Karpas-422 (cell line): ENCODE data around the gene LAMB1. TPM values are rescaled to one million over a fixed set of nuclear protein-coding genes. Genes with fewer than 3 reads are reported as not detected.
A peak's percentile ranks its signal among the peaks of the same experiment; 100 is the strongest.
"Not testable (repeated sequence)": the region's sequence is repeated elsewhere in the genome, so short reads cannot be mapped to it uniquely, and the experiment has no call there.

Experiments used
- DNase-seq: peaks from one replicate; pipeline ENCODE4 v3.0.0-alpha.2; 2015
- H2AFZ ChIP-seq: fragments of 200-600 bp; sonication (generic); 2 replicates; pipeline ENCODE4 v1.6.1; 2014; ENCODE audit warnings: antibody characterized with exemption, low read length, mixed read lengths
- H3K27ac ChIP-seq: fragments of 200-600 bp; sonication (generic); 2 replicates; pipeline ENCODE4 v1.5.1; 2014; ENCODE audit warnings: mild to moderate bottlenecking, low read length, moderate library complexity
- H3K27me3 ChIP-seq: fragments of 200-600 bp; sonication (generic); 2 replicates; pipeline ENCODE4 v1.6.1; 2014; ENCODE audit warnings: low read length, mixed read lengths
- H3K36me3 ChIP-seq: fragments of 200-600 bp; sonication (generic); 2 replicates; pipeline ENCODE4 v1.6.1; 2014; ENCODE audit warnings: low read length, mixed read lengths; ENCODE audit not compliant: insufficient read depth
- H3K4me1 ChIP-seq: fragments of 200-600 bp; sonication (generic); 2 replicates; pipeline ENCODE4 v1.6.1; 2014; ENCODE audit warnings: mild to moderate bottlenecking, low read length, mixed read lengths
- H3K4me2 ChIP-seq: fragments of 200-600 bp; sonication (generic); 2 replicates; pipeline ENCODE4 v1.6.1; 2014; ENCODE audit warnings: low read length, low read depth, mild to moderate bottlenecking; ENCODE audit not compliant: poor library complexity, severe bottlenecking
- H3K4me3 ChIP-seq: fragments of 200-600 bp; sonication (generic); 2 replicates; pipeline ENCODE4 v1.5.1; 2014; ENCODE audit warnings: mild to moderate bottlenecking, antibody characterized with exemption, low read length, mixed read lengths
- H3K79me2 ChIP-seq: fragments of 200-600 bp; sonication (generic); 2 replicates; pipeline ENCODE4 v1.6.1; 2014; ENCODE audit warnings: mild to moderate bottlenecking, low read length, mixed read lengths
- H3K9ac ChIP-seq: fragments of 200-600 bp; sonication (generic); 2 replicates; pipeline ENCODE4 v1.6.0; 2014; ENCODE audit warnings: low read length
- H3K9me2 ChIP-seq: fragments of 200-600 bp; sonication (generic), shearing (Covaris generic); replicated peaks from 2 replicates; pipeline ENCODE4 v1.6.0; 2014; ENCODE audit warnings: mild to moderate bottlenecking, low read length, moderate library complexity; ENCODE audit not compliant: insufficient read depth
- H3K9me3 ChIP-seq: fragments of 300-700, 200-600 bp; sonication (generic); 2 replicates; pipeline ENCODE4 v1.6.1; 2014; ENCODE audit warnings: low read length, mixed read lengths
- H4K20me1 ChIP-seq: fragments of 200-600 bp; sonication (generic); 2 replicates; pipeline ENCODE4 v1.6.1; 2014; ENCODE audit warnings: mild to moderate bottlenecking, antibody characterized with exemption, low read length, low read depth; ENCODE audit not compliant: insufficient read depth
- total RNA-seq: library from RNA; depleted of rRNA; stranded (reverse); fragments of >200 nt; shearing (Covaris generic); gene quantifications from 2 replicates; pipeline ENCODE4 v1.2.3, GENCODE V29; 2014; ENCODE audit warnings: low replicate concordance

LAMB1 gene
- total RNA-seq, 1 experiment from 2014 or later = not detected

- H3K4me1 ChIP-seq = no peaks in the 10 kb centered on the region
- no peaks in the 10 kb centered on the region for H3K27me3 ChIP-seq
- H3K9ac ChIP-seq = no peak overlapping the region
- H3K9me3 ChIP-seq = no peaks in the 10 kb centered on the region
- H2AFZ ChIP-seq = no peak overlapping the region
- H3K36me3 ChIP-seq = no peaks in the 10 kb centered on the region
- no peak overlapping the region for H3K4me3 ChIP-seq
- no peak overlapping the region for H3K4me2 ChIP-seq
- peak; percentile 23 for DNase-seq
- no peak overlapping the region for H3K27ac ChIP-seq
- H4K20me1 ChIP-seq = no peaks in the 10 kb centered on the region
- no peaks in the 10 kb centered on the region for H3K79me2 ChIP-seq
- no peaks in the 10 kb centered on the region for H3K9me2 ChIP-seq
Measured at GRCh38 chr7:107958764-107959526, 44.0 kb downstream of the LAMB1 start.

- no peak for DNase-seq
- Histone ChIP-seq H3K36me3 (no peaks in the 10 kb centered on the region), H3K79me2 (no peaks in the 10 kb centered on the region), H3K4me1 (no peaks in the 10 kb centered on the region), H2AFZ (no peak overlapping the region), H3K9ac (no peak overlapping the region), H3K27ac (no peak overlapping the region), H4K20me1 (no peaks in the 10 kb centered on the region), H3K4me3 (no peak overlapping the region), H3K9me2 (no peaks in the 10 kb centered on the region), H3K9me3 (no peaks in the 10 kb centered on the region), H3K4me2 (no peak overlapping the region), H3K27me3 (no peaks in the 10 kb centered on the region)
Measured at GRCh38 chr7:107957436-107957835, 45.5 kb downstream of the LAMB1 start.

- not testable (repeated sequence) for H3K36me3 ChIP-seq, H2AFZ ChIP-seq, H3K27ac ChIP-seq, H3K9ac ChIP-seq, H3K79me2 ChIP-seq, H4K20me1 ChIP-seq, H3K9me2 ChIP-seq, H3K4me1 ChIP-seq, H3K4me2 ChIP-seq, DNase-seq, H3K4me3 ChIP-seq, H3K9me3 ChIP-seq, H3K27me3 ChIP-seq
Measured at GRCh38 chr7:107956950-107957349, 46.0 kb downstream of the LAMB1 start.

- no peaks in the 10 kb centered on the region for H3K9me3 ChIP-seq
- H3K9me2 ChIP-seq = no peaks in the 10 kb centered on the region
- no peaks in the 10 kb centered on the region for H3K79me2 ChIP-seq
- H3K9ac ChIP-seq = no peak overlapping the region
- H4K20me1 ChIP-seq = no peaks in the 10 kb centered on the region
- no peak overlapping the region for H3K4me2 ChIP-seq
- no peaks in the 10 kb centered on the region for H3K36me3 ChIP-seq
- no peaks in the 10 kb centered on the region for H3K27me3 ChIP-seq
- H2AFZ ChIP-seq = no peak overlapping the region
- H3K4me1 ChIP-seq = no peaks in the 10 kb centered on the region
- no peak for DNase-seq
- H3K4me3 ChIP-seq = no peak overlapping the region
- no peak overlapping the region for H3K27ac ChIP-seq
Measured at GRCh38 chr7:107955394-107955793, 47.6 kb downstream of the LAMB1 start.

- no peaks in the 10 kb centered on the region for H3K36me3 ChIP-seq
- no peaks in the 10 kb centered on the region for H3K9me3 ChIP-seq
- H3K79me2 ChIP-seq = no peaks in the 10 kb centered on the region
- H3K4me1 ChIP-seq = no peaks in the 10 kb centered on the region
- H3K27me3 ChIP-seq = no peaks in the 10 kb centered on the region
- H3K4me3 ChIP-seq = no peak overlapping the region
- no peaks in the 10 kb centered on the region for H3K9me2 ChIP-seq
- no peak overlapping the region for H3K27ac ChIP-seq
- no peak for DNase-seq
- H2AFZ ChIP-seq = no peak overlapping the region
- H3K4me2 ChIP-seq = no peak overlapping the region
- no peaks in the 10 kb centered on the region for H4K20me1 ChIP-seq
- no peak overlapping the region for H3K9ac ChIP-seq
Measured at GRCh38 chr7:107953924-107954303, 49.0 kb downstream of the LAMB1 start.

- Histone ChIP-seq H3K27me3 (no peaks in the 10 kb centered on the region), H3K4me1 (no peaks in the 10 kb centered on the region), H2AFZ (no peak overlapping the region)
Measured at GRCh38 chr7:107953265-107953923, 49.6 kb downstream of the LAMB1 start.

DNA sequence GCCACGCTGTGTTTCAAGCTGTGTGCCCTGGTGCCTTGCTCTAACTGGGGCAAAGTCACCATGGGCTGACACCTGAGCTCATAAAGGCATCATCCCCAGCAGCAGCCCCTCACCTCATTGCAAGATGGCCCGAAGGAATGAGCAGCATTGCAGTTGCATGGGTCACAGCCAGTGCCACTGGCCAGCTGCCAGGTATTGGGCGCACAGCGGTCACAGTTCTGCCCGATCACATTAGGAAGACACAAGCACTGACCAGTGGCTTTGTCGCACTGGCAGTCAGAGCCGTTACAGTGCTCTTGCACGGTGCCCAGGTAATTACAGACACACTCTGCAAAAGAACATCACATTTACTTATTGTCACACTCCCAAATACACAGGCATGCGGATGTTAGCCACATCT, 51.1 kb downstream of the LAMB1 start:
- H3K4me1 ChIP-seq = no peaks in the 10 kb centered on the region
- no peak overlapping the region for H3K4me3 ChIP-seq
- DNase-seq = no peak
- no peak overlapping the region for H3K27ac ChIP-seq
- H3K9me2 ChIP-seq = no peaks in the 10 kb centered on the region
- H3K4me2 ChIP-seq = no peak overlapping the region
- H3K36me3 ChIP-seq = no peaks in the 10 kb centered on the region
- H3K27me3 ChIP-seq = no peaks in the 10 kb centered on the region
- H4K20me1 ChIP-seq = no peaks in the 10 kb centered on the region
- no peaks in the 10 kb centered on the region for H3K79me2 ChIP-seq
- no peak overlapping the region for H3K9ac ChIP-seq
- no peaks in the 10 kb centered on the region for H3K9me3 ChIP-seq
- no peak overlapping the region for H2AFZ ChIP-seq

More at GRCh38 chr7:107953265-107953923, 49.6 kb downstream of the LAMB1 start:
- Histone ChIP-seq H4K20me1 (no peaks in the 10 kb centered on the region), H3K4me3 (no peak overlapping the region), H3K9me2 (no peaks in the 10 kb centered on the region), H3K9me3 (no peaks in the 10 kb centered on the region), H3K27ac (no peak overlapping the region), H3K79me2 (no peaks in the 10 kb centered on the region), H3K9ac (no peak overlapping the region), H3K36me3 (no peaks in the 10 kb centered on the region), H3K4me2 (no peak overlapping the region)
- no peak for DNase-seq

- Histone ChIP-seq H3K9me3 (no peaks in the 10 kb centered on the region), H3K27ac (no peak overlapping the region), H2AFZ (no peak overlapping the region), H3K36me3 (no peaks in the 10 kb centered on the region), H3K4me1 (no peaks in the 10 kb centered on the region), H3K9ac (no peak overlapping the region), H3K4me2 (no peak overlapping the region), H3K27me3 (no peaks in the 10 kb centered on the region), H3K9me2 (no peaks in the 10 kb centered on the region), H3K4me3 (no peak overlapping the region), H4K20me1 (no peaks in the 10 kb centered on the region), H3K79me2 (no peaks in the 10 kb centered on the region)
- no peak for DNase-seq
Measured at GRCh38 chr7:107951172-107951787, 51.7 kb downstream of the LAMB1 start.
